CD8-positive, alpha-beta memory T cell (primary cell): Measurements from ENCODE around the gene PDIK1L. TPM values are rescaled to one million over a fixed set of nuclear protein-coding genes. Genes with fewer than 3 reads are reported as not detected.

Experiments used
- CTCF ChIA-PET: fragments of 350-600 bp; sonication (Branson Sonifier 250); formaldehyde crosslinking; loops from one replicate; lab custom pipeline; 2021; ENCODE audit warnings: antibody characterized with exemption; lab: Charles Lee
- POLR2A ChIA-PET: fragments of 350-600 bp; sonication (Branson Sonifier 250); formaldehyde crosslinking; loops from one replicate; lab custom pipeline; 2021; ENCODE audit warnings: antibody characterized with exemption; lab: Charles Lee
- DNase-seq, 5 donors: peaks; one replicate each; pipeline versions ENCODE4 v3.0.0 to v3.0.0-alpha.2; 2020 to 2022; ENCODE audit warnings: mixed read lengths in 1 of 5
- H3K27ac ChIP-seq: one replicate; pipeline ENCODE4 v1.7.0; 2013; ENCODE audit warnings: low read depth, mild to moderate bottlenecking, low read length, moderate library complexity
- H3K27me3 ChIP-seq: 2 replicates; pipeline ENCODE4 v1.7.0; 2013; ENCODE audit warnings: low read length, mild to moderate bottlenecking; ENCODE audit not compliant: insufficient read depth, poor library complexity, severe bottlenecking
- H3K36me3 ChIP-seq: 2 replicates; pipeline ENCODE4 v1.7.0; 2013; ENCODE audit warnings: mild to moderate bottlenecking, low read length, moderate library complexity; ENCODE audit not compliant: insufficient read depth
- H3K4me1 ChIP-seq: 2 replicates; pipeline ENCODE4 v1.7.0; 2013; ENCODE audit warnings: mild to moderate bottlenecking, low read length, moderate library complexity; ENCODE audit not compliant: insufficient read depth
- H3K4me3 ChIP-seq: 2 replicates; pipeline ENCODE4 v1.7.0; 2013; ENCODE audit warnings: mild to moderate bottlenecking, low read length
- H3K9me3 ChIP-seq: 2 replicates; pipeline ENCODE4 v1.7.0; 2013; ENCODE audit warnings: mild to moderate bottlenecking, low read length
- H3K27ac Mint-ChIP-seq, 8 donors: one replicate each; pipeline ENCODE4 v1.8.0; 2020 to 2021; ENCODE audit warnings: mixed read lengths in 8 of 8, mild to moderate bottlenecking in 6 of 8, inconsistent platforms in 3 of 8, moderate library complexity in 3 of 8
- H3K27me3 Mint-ChIP-seq, 2 donors: one replicate each; pipeline ENCODE4 v1.8.0; 2020 to 2021; ENCODE audit warnings: mixed read lengths in 2 of 2, mild to moderate bottlenecking in 1 of 2, moderate library complexity in 1 of 2
- H3K36me3 Mint-ChIP-seq, 3 donors: one replicate each; pipeline ENCODE4 v1.8.0; 2020 to 2021; ENCODE audit warnings: mixed read lengths in 3 of 3, inconsistent platforms in 1 of 3, mild to moderate bottlenecking in 1 of 3
- H3K4me1 Mint-ChIP-seq, 3 donors: one replicate each; pipeline ENCODE4 v1.8.0; 2020 to 2021; ENCODE audit warnings: mixed read lengths in 3 of 3, inconsistent platforms in 1 of 3, mild to moderate bottlenecking in 1 of 3
- H3K4me3 Mint-ChIP-seq, 7 donors: one replicate each; pipeline ENCODE4 v1.8.0; 2020 to 2021; ENCODE audit warnings: mixed read lengths in 7 of 7, mild to moderate bottlenecking in 6 of 7, moderate library complexity in 4 of 7, inconsistent platforms in 2 of 7
- H3K9me3 Mint-ChIP-seq, 5 donors: one replicate each; pipeline ENCODE4 v1.8.0; 2020 to 2022; ENCODE audit warnings: mixed read lengths in 5 of 5, mild to moderate bottlenecking in 3 of 5, moderate library complexity in 2 of 5, inconsistent platforms in 1 of 5
- polyA plus RNA-seq: library from polyadenylated mRNA; unstranded; fragments of 300-500 nt; fragmentation: Illumina TruSeq; gene quantifications from one replicate; pipeline ENCODE4 v1.2.3, GENCODE V29; 2021
- total RNA-seq, 2 experiments: library from RNA; stranded (reverse); gene quantifications; one replicate each; pipeline ENCODE4 v1.2.3, GENCODE V29; 2021

The PDIK1L gene
- total and polyA plus RNA-seq, 3 experiments from 2014 or later: 4.2 to 14.6 (median 14.5) TPM

- CTCF ChIA-PET: interaction anchor here (0.9 kb wide), 1 partner anchor 10 kb away, joined by 4 read pairs; no protein-coding TSS in a partner anchor
- no peak overlapping the region for H3K4me3 Mint-ChIP-seq
Measured at GRCh38 chr1:26153966-26154532, 42.4 kb downstream of the PDIK1L start.

GRCh38 chr1:26154750-26155149, 43.1 kb downstream of the PDIK1L start:
- H3K4me1 Mint-ChIP-seq: peaks cover 0 to 3% (median 1%) of the 10 kb centered on the region in 3 donors

More at GRCh38 chr1:26153966-26154532, 42.4 kb downstream of the PDIK1L start:
- POLR2A ChIA-PET: no interaction called here
- DNase-seq: peak in 1 of 5 donors; percentile 36
- no peaks in the 10 kb centered on the region for H3K36me3 ChIP-seq
- H3K9me3 Mint-ChIP-seq: peaks cover 0 to 2% (median 0%) of the 10 kb centered on the region in 5 donors
- H3K4me3 ChIP-seq: no peak overlapping the region
- H3K36me3 Mint-ChIP-seq: no peaks in the 10 kb centered on the region
- H3K9me3 ChIP-seq: no peaks in the 10 kb centered on the region
- H3K27ac ChIP-seq: no peak overlapping the region
- peaks cover 6% of the 10 kb centered on the region for H3K27me3 ChIP-seq
- H3K27ac Mint-ChIP-seq: peak overlapping the region in 1 of 8 donors; percentile 49
- no peaks in the 10 kb centered on the region for H3K4me1 ChIP-seq
- H3K4me1 Mint-ChIP-seq: peaks cover 0 to 3% (median 1%) of the 10 kb centered on the region in 3 donors
- peaks cover 21 to 56% of the 10 kb centered on the region in 2 donors for H3K27me3 Mint-ChIP-seq

GRCh38 chr1:26155370-26156284, 44.0 kb downstream of the PDIK1L start:
- Mint-ChIP-seq H3K27ac (peak overlapping the region in 1 of 8 donors; percentile 50), H3K27me3 (peaks cover 31 to 57% of the 10 kb centered on the region in 2 donors), H3K4me3 (no peak overlapping the region), H3K9me3 (peaks cover 0 to 4% (median 0%) of the 10 kb centered on the region in 5 donors), H3K4me1 (peaks cover 0 to 3% (median 1%) of the 10 kb centered on the region in 3 donors), H3K36me3 (no peaks in the 10 kb centered on the region)
- ChIA-PET POLR2A (no interaction called here), CTCF (interaction anchor here (1.0 to 3.0 kb wide), 3 partner anchors 11 to 119 kb away, joined by 3 to 18 read pairs (median 3); no protein-coding TSS in a partner anchor)
- no peaks in the 10 kb centered on the region for H3K9me3 ChIP-seq
- H3K4me3 ChIP-seq: no peak overlapping the region
- no peaks in the 10 kb centered on the region for H3K36me3 ChIP-seq
- peak in 1 of 5 donors; percentile 6 for DNase-seq
- H3K27me3 ChIP-seq: peaks cover 10% of the 10 kb centered on the region
- H3K4me1 ChIP-seq: no peaks in the 10 kb centered on the region
- no peak overlapping the region for H3K27ac ChIP-seq

More at GRCh38 chr1:26154750-26155149, 43.1 kb downstream of the PDIK1L start:
- CTCF ChIA-PET: interaction anchor here (3.0 kb wide), 1 partner anchor 10 kb away, joined by 18 read pairs; no protein-coding TSS in a partner anchor
- Histone ChIP-seq H3K4me3 (no peak overlapping the region), H3K36me3 (no peaks in the 10 kb centered on the region), H3K4me1 (no peaks in the 10 kb centered on the region), H3K9me3 (no peaks in the 10 kb centered on the region), H3K27ac (no peak overlapping the region), H3K27me3 (peaks cover 10% of the 10 kb centered on the region)
- Mint-ChIP-seq H3K36me3 (no peaks in the 10 kb centered on the region), H3K4me3 (no peak overlapping the region), H3K9me3 (peaks cover 0 to 4% (median 0%) of the 10 kb centered on the region in 5 donors), H3K27me3 (peaks cover 27 to 60% of the 10 kb centered on the region in 2 donors), H3K27ac (peak overlapping the region in 1 of 8 donors; percentile 47)
- POLR2A ChIA-PET: no interaction called here
- peak in 1 of 5 donors; percentile 30 for DNase-seq

- POLR2A ChIA-PET: no interaction called here
- H3K36me3 Mint-ChIP-seq: no peaks in the 10 kb centered on the region
- peaks cover 0 to 4% (median 0%) of the 10 kb centered on the region in 5 donors for H3K9me3 Mint-ChIP-seq
- Histone ChIP-seq H3K4me1 (no peaks in the 10 kb centered on the region), H3K27me3 (peaks cover 10% of the 10 kb centered on the region), H3K4me3 (no peak overlapping the region), H3K27ac (no peak overlapping the region), H3K9me3 (no peaks in the 10 kb centered on the region), H3K36me3 (no peaks in the 10 kb centered on the region)
- CTCF ChIA-PET: interaction anchor here (0.9 to 3.0 kb wide), 6 partner anchors 12 to 120 kb away, joined by 3 to 18 read pairs (median 3); partner anchors contain the start of genes C1orf232 and ZNF593
- H3K4me1 Mint-ChIP-seq: peaks cover 0 to 6% (median 1%) of the 10 kb centered on the region in 3 donors
- no peak overlapping the region for H3K4me3 Mint-ChIP-seq
- DNase-seq: no peak
- peaks cover 37 to 59% of the 10 kb centered on the region in 2 donors for H3K27me3 Mint-ChIP-seq
- peak overlapping the region in 1 of 8 donors; percentile 50 for H3K27ac Mint-ChIP-seq
Measured at GRCh38 chr1:26156285-26157038, 44.8 kb downstream of the PDIK1L start.

- Histone ChIP-seq H3K36me3 (no peaks in the 10 kb centered on the region), H3K27me3 (peaks cover 18% of the 10 kb centered on the region), H3K4me3 (no peak overlapping the region), H3K27ac (no peak overlapping the region), H3K9me3 (no peaks in the 10 kb centered on the region), H3K4me1 (peaks cover 5% of the 10 kb centered on the region)
- Mint-ChIP-seq H3K36me3 (no peaks in the 10 kb centered on the region), H3K4me3 (no peak overlapping the region), H3K9me3 (peaks cover 0 to 4% (median 0%) of the 10 kb centered on the region in 5 donors), H3K27ac (no peak overlapping the region), H3K27me3 (peaks cover 40 to 62% of the 10 kb centered on the region in 2 donors), H3K4me1 (peaks cover 5 to 12% (median 5%) of the 10 kb centered on the region in 3 donors)
- ChIA-PET CTCF (interaction anchor here (0.9 to 1.5 kb wide), 2 partner anchors 11 to 76 kb away, joined by 3 to 7 read pairs; partner anchors contain the start of genes C1orf232, CEP85 and ZNF593), POLR2A (interaction anchor here (0.6 kb wide), 1 partner anchor 115 kb away, joined by 5 read pairs; no protein-coding TSS in a partner anchor)
- no peak for DNase-seq
Measured at GRCh38 chr1:26158271-26158907, 46.8 kb downstream of the PDIK1L start.

- Histone ChIP-seq H3K27ac (no peak within 1 kb of the TSS), H3K36me3 (no peaks in the 10 kb centered on the region), H3K4me1 (peaks cover 11% of the 10 kb centered on the region), H3K9me3 (no peaks in the 10 kb centered on the region), H3K27me3 (peaks cover 18% of the 10 kb centered on the region), H3K4me3 (no peak within 1 kb of the TSS)
- H3K36me3 Mint-ChIP-seq: no peaks in the 10 kb centered on the region
- DNase-seq: no peak
- H3K4me1 Mint-ChIP-seq: peaks cover 8 to 17% (median 10%) of the 10 kb centered on the region in 3 donors
- no peak within 1 kb of the TSS for H3K27ac Mint-ChIP-seq
- no peak within 1 kb of the TSS for H3K4me3 Mint-ChIP-seq
- POLR2A ChIA-PET: no interaction called here
- CTCF ChIA-PET: no interaction called here
- H3K27me3 Mint-ChIP-seq: peaks cover 45 to 60% of the 10 kb centered on the region in 2 donors
- H3K9me3 Mint-ChIP-seq: peaks cover 0 to 4% (median 0%) of the 10 kb centered on the region in 5 donors
Measured at GRCh38 chr1:26158908-26159742, 47.5 kb downstream of the PDIK1L start, which contains the start of gene FAM110D. Gene FAM110D, plus strand, starts transcription at chr1:26159079. Its CDS starts 2,213 bp downstream, at chr1:26161292.
